ENCODE data around the gene B9D2.
"Not testable (repeated sequence)": the region's sequence is repeated elsewhere in the genome, so short reads cannot be mapped to it uniquely, and the experiment has no call there.

Gene B9D2

GRCh38 chr19:41354343-41354953 is 9.5 kb downstream of the B9D2 start:
- no peak for DNase-seq

- no peak for DNase-seq
Observed at GRCh38 chr19:41353466-41354342, 10.2 kb downstream of the B9D2 start, which contains the start of gene TGFB1. TGFB1 (minus strand) TSS chr19:41353922; CDS start chr19:41353044, 878 bp downstream.

GRCh38 chr19:41352609-41353465 is 11.1 kb downstream of the B9D2 start:
- no peak for DNase-seq

- DNase-seq, result no peak
Observed at GRCh38 chr19:41352279-41352608, 11.7 kb downstream of the B9D2 start.

- DNase-seq, result no peak
Observed at GRCh38 chr19:41351339-41352245, 12.4 kb downstream of the B9D2 start.

GRCh38 chr19:41350735-41351338 is 13.1 kb downstream of the B9D2 start:
- no peak for DNase-seq

GRCh38 chr19:41346916-41347315 is 17.0 kb downstream of the B9D2 start:
- not testable (repeated sequence) for DNase-seq

- DNase-seq, result no peak
Observed at GRCh38 chr19:41344162-41344561, 19.8 kb downstream of the B9D2 start.

- DNase-seq, result no peak
Observed at GRCh38 chr19:41341669-41342490, 22.1 kb downstream of the B9D2 start.

GRCh38 chr19:41339936-41340335 is 24.0 kb downstream of the B9D2 start:
- DNase-seq, result no peak

- DNase-seq, result no peak
Observed at GRCh38 chr19:41335467-41335866, 28.5 kb downstream of the B9D2 start.

GRCh38 chr19:41334793-41335192 is 29.2 kb downstream of the B9D2 start:
- DNase-seq, result no peak

GRCh38 chr19:41332468-41332867 is 31.5 kb downstream of the B9D2 start:
- no peak for DNase-seq

- DNase-seq, result no peak
Observed at GRCh38 chr19:41332000-41332399, 31.9 kb downstream of the B9D2 start.

- DNase-seq, result no peak
Observed at GRCh38 chr19:41330946-41331678, 32.8 kb downstream of the B9D2 start.

GRCh38 chr19:41330481-41330880 is 33.5 kb downstream of the B9D2 start:
- no peak for DNase-seq

- DNase-seq, result no peak
Observed at GRCh38 chr19:41328842-41329225, 35.1 kb downstream of the B9D2 start.

GRCh38 chr19:41328157-41328841 is 35.6 kb downstream of the B9D2 start:
- no peak for DNase-seq

- no peak for DNase-seq
Observed at GRCh38 chr19:41327576-41328156, 36.3 kb downstream of the B9D2 start.

Data from NCI-H187 (cell line).